Endometrial microvascular endothelial cells (primary cell): ENCODE data around the gene SOS2. TPM values are rescaled to one million over a fixed set of nuclear protein-coding genes. Genes with fewer than 3 reads are reported as not detected.

Source experiments
- in situ Hi-C: cut with HindIII; loops from 2 replicates; pipeline ENCODE4 v1.10.0; 2017; ENCODE audit warnings: low sequenced_read_pairs, low pct_unique_long_range_greater_than_20kb; ENCODE audit errors: inconsistent ontology term
- total RNA-seq: library from RNA; depleted of rRNA; stranded (reverse); fragments of >200 nt; gene quantifications from one replicate; pipeline ENCODE4 v1.2.3, GENCODE V29; 2015; ENCODE audit errors: inconsistent ontology term

Gene SOS2
- total RNA-seq, 1 donor from 2014 or later, result 15.1 TPM

- in situ Hi-C loops, result loop anchor here (25.0 kb wide), 1 partner anchor 266 kb away; the partner anchor contains the start of gene NEMF
These were observed 103.6 kb downstream of the SOS2 start for GRCh38 chr14:50127802-50128201.

GRCh38 chr14:50123062-50123461 is 108.3 kb downstream of the SOS2 start:
- in situ Hi-C loops, result no loop called here

GRCh38 chr14:50122291-50122690 is 109.1 kb downstream of the SOS2 start:
- in situ Hi-C loops, result no loop called here

GRCh38 chr14:50121486-50121885 is 109.9 kb downstream of the SOS2 start:
- in situ Hi-C loops, result no loop called here

GRCh38 chr14:50117456-50117855 is 113.9 kb downstream of the SOS2 start:
- in situ Hi-C loops, result no loop called here

- in situ Hi-C loops, result no loop called here
These were observed 114.4 kb downstream of the SOS2 start for GRCh38 chr14:50116966-50117365.

GRCh38 chr14:50116181-50116956 is 115.0 kb downstream of the SOS2 start, which contains the start of gene VCPKMT:
Gene VCPKMT, minus strand, starts transcription at chr14:50116572. Its CDS starts 20 bp downstream, at chr14:50116552.
- in situ Hi-C loops, result no loop called here

GRCh38 chr14:50113381-50114035 is 117.9 kb downstream of the SOS2 start:
- in situ Hi-C loops, result no loop called here

GRCh38 chr14:50110323-50111037 is 120.9 kb downstream of the SOS2 start:
- in situ Hi-C loops, result no loop called here

GRCh38 chr14:50109342-50109741 is 122.0 kb downstream of the SOS2 start:
- in situ Hi-C loops, result no loop called here

- in situ Hi-C loops, result no loop called here
These were observed 123.5 kb downstream of the SOS2 start for GRCh38 chr14:50107850-50108249.

- in situ Hi-C loops, result no loop called here
These were observed 125.2 kb downstream of the SOS2 start for GRCh38 chr14:50106178-50106577.

GRCh38 chr14:50103558-50103957 is 127.8 kb downstream of the SOS2 start:
- in situ Hi-C loops, result no loop called here

GRCh38 chr14:50101417-50101816 is 130.0 kb downstream of the SOS2 start:
- in situ Hi-C loops, result no loop called here

- in situ Hi-C loops, result no loop called here
These were observed 130.6 kb downstream of the SOS2 start for GRCh38 chr14:50100805-50101204.

- in situ Hi-C loops, result no loop called here
These were observed 132.0 kb downstream of the SOS2 start for GRCh38 chr14:50099335-50099734.

GRCh38 chr14:50095895-50096294 is 135.5 kb downstream of the SOS2 start:
- in situ Hi-C loops, result no loop called here

- in situ Hi-C loops, result no loop called here
These were observed 137.2 kb downstream of the SOS2 start for GRCh38 chr14:50094056-50094755.

GRCh38 chr14:50093496-50093895 is 137.9 kb downstream of the SOS2 start:
- in situ Hi-C loops, result no loop called here
